Naive B cell (primary cell): ENCODE results near the gene PLXDC1. TPM values are rescaled to one million over a fixed set of nuclear protein-coding genes. Genes with fewer than 3 reads are reported as not detected.
"Not testable (repeated sequence)": the region's sequence is repeated elsewhere in the genome, so short reads cannot be mapped to it uniquely, and the experiment has no call there.

ENCODE experiments used
- ATAC-seq, 2 donors: fragments of 150-1000 bp; cut with Tn5 transposase; 2 replicates each; pipeline ENCODE4 v1.10.0; 2021; ENCODE audit warnings: low read depth in 2 of 2, mild to moderate bottlenecking in 2 of 2, moderate library complexity in 2 of 2
- DNase-seq: peaks from one replicate; pipeline ENCODE4 v3.0.0; 2022
- H3K27ac Mint-ChIP-seq, 6 donors: one replicate each; pipeline ENCODE4 v1.8.0; 2020 to 2022; ENCODE audit warnings: mild to moderate bottlenecking in 6 of 6, mixed read lengths in 6 of 6, moderate library complexity in 5 of 6, inconsistent platforms in 2 of 6
- H3K27me3 Mint-ChIP-seq, 3 donors: one replicate each; pipeline ENCODE4 v1.8.0; 2021 to 2022; ENCODE audit warnings: mixed read lengths in 3 of 3, mild to moderate bottlenecking in 1 of 3
- H3K36me3 Mint-ChIP-seq, 2 donors: one replicate each; pipeline ENCODE4 v1.8.0; 2020 to 2022; ENCODE audit warnings: mixed read lengths in 2 of 2, inconsistent platforms in 1 of 2, mild to moderate bottlenecking in 1 of 2
- H3K4me1 Mint-ChIP-seq, 3 donors: one replicate each; pipeline ENCODE4 v1.8.0; 2020 to 2022; ENCODE audit warnings: mixed read lengths in 3 of 3, inconsistent platforms in 1 of 3, mild to moderate bottlenecking in 1 of 3, moderate library complexity in 1 of 3
- H3K4me3 Mint-ChIP-seq, 8 donors: one replicate each; pipeline ENCODE4 v1.8.0; 2020 to 2022; ENCODE audit warnings: mild to moderate bottlenecking in 8 of 8, mixed read lengths in 8 of 8, moderate library complexity in 8 of 8, inconsistent platforms in 2 of 8
- H3K9me3 Mint-ChIP-seq, 7 donors: one replicate each; pipeline ENCODE4 v1.8.0; 2020 to 2022; ENCODE audit warnings: mixed read lengths in 7 of 7, mild to moderate bottlenecking in 5 of 7, inconsistent platforms in 2 of 7, moderate library complexity in 1 of 7
- polyA plus RNA-seq, 6 donors: library from polyadenylated mRNA; unstranded; fragments of 300-500 nt; fragmentation: Illumina TruSeq; gene quantifications; one replicate each; pipeline ENCODE4 v1.2.3, GENCODE V29; 2021; ENCODE audit warnings: low read depth in 6 of 6

PLXDC1 gene
- polyA plus RNA-seq, 6 donors from 2014 or later, result not detected

DNA sequence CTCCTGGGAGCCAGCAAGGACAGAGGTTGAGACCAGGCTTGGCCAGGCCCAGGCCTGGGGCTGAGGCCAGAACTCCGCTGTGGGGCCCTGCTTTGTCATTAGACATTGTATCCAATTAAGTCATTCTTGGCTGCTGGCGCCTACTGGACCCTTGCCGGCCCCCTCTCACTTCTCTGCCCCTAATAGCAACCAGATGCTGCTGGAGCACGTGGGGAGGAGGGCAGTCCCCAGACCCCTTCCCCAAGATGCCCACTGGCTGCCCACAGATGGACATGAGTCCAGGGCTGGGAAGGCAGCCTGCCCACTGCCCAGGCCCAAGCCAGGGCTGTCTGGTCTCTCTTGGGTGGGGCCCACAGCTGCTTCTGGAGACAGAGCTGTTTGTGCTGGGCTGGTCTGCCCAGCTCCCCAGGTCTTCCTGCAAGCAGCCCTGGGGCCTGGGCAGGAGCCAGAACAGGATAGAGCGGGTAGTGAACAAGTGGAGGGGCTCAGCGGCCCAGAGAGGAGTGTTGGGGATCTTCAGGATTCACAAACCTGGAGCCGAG is 7.8 kb downstream of the PLXDC1 start:
- H3K4me3 Mint-ChIP-seq, result peak overlapping the region in 1 of 8 donors; percentile 53
- H3K27ac Mint-ChIP-seq, result no peak overlapping the region
- peaks cover 0 to 8% (median 2%) of the 10 kb centered on the region in 7 donors for H3K9me3 Mint-ChIP-seq
- no peaks in the 10 kb centered on the region for H3K4me1 Mint-ChIP-seq
- peaks cover 10 to 23% (median 11%) of the 10 kb centered on the region in 3 donors for H3K27me3 Mint-ChIP-seq
- H3K36me3 Mint-ChIP-seq, result no peaks in the 10 kb centered on the region
- no peak for DNase-seq
- no peak for ATAC-seq

DNA sequence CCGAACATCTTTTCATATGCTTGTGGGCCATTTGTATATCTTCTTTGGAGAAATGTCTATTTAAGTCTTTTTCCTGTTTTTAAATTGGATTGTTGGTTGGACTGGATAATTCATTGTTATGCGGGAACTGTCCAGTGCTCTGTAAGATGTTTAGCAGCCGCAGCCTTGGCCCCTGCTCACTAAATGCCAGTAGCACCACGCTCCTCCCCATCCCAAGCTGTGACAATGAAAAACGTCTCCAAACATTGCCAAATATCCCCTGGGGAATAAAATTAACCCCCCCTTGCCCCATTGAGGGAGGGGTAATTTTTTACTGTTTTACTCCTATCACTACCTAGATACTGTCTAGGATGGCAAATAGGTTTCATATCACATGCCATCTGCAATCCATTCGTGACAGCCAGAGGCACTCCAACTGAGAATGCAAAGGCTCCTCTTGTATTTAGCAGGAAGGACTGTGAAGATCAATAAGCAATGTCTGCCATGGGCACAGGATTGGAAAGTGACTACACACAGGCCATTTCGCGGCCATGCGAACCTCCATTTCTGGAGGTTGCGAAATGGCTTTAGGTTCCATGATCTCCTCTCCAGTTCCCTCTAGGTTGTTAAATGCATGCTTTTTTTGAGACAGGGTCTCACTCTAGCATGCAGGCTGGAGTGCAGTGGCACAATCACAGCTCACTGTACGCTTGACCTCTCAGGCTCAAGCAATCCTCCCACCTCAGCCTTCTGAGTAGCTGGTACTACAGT is 9.3 kb downstream of the PLXDC1 start:
- ATAC-seq (no peak), DNase-seq (no peak)
- H3K4me1 Mint-ChIP-seq, result no peaks in the 10 kb centered on the region
- H3K9me3 Mint-ChIP-seq, result peaks cover 0 to 8% (median 2%) of the 10 kb centered on the region in 7 donors
- no peak overlapping the region for H3K4me3 Mint-ChIP-seq
- peak overlapping the region in 1 of 6 donors; percentile 12 for H3K27ac Mint-ChIP-seq
- no peaks in the 10 kb centered on the region for H3K36me3 Mint-ChIP-seq
- peaks cover 1 to 12% (median 6%) of the 10 kb centered on the region in 3 donors for H3K27me3 Mint-ChIP-seq

- Mint-ChIP-seq H3K27me3 (peaks cover 0 to 11% (median 6%) of the 10 kb centered on the region in 3 donors), H3K9me3 (peaks cover 0 to 8% (median 2%) of the 10 kb centered on the region in 7 donors), H3K36me3 (no peaks in the 10 kb centered on the region), H3K27ac (no peak overlapping the region), H3K4me1 (no peaks in the 10 kb centered on the region), H3K4me3 (no peak overlapping the region)
- DNase-seq (no peak), ATAC-seq (no peak)
These were observed 10.1 kb downstream of the PLXDC1 start for GRCh38 chr17:39141294-39141693.

DNA sequence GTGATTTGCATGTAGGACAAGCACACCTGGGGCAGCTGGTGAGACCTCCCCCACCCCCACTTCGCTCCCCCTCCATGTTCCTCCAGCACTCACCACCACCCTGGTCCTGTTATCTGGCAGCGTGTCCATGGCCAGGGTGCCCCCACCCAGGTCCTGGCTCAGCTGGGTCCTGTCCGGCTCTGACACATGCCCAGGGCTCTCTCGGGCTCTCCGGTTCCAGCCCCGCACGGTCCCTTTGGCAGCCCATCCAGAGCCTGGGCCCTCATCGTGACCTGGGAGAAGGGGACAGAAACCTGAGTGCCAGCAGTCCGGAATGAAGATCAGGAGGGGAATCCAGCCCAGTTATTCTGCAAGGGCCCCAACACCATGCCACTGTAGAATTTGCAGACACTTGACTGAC is 11.9 kb downstream of the PLXDC1 start:
- ATAC-seq (no peak), DNase-seq (no peak)
- no peaks in the 10 kb centered on the region for H3K27me3 Mint-ChIP-seq
- peaks cover 0 to 8% (median 2%) of the 10 kb centered on the region in 7 donors for H3K9me3 Mint-ChIP-seq
- no peaks in the 10 kb centered on the region for H3K36me3 Mint-ChIP-seq
- no peaks in the 10 kb centered on the region for H3K4me1 Mint-ChIP-seq
- no peak overlapping the region for H3K4me3 Mint-ChIP-seq
- H3K27ac Mint-ChIP-seq, result peak overlapping the region in 1 of 6 donors; percentile 60

DNA sequence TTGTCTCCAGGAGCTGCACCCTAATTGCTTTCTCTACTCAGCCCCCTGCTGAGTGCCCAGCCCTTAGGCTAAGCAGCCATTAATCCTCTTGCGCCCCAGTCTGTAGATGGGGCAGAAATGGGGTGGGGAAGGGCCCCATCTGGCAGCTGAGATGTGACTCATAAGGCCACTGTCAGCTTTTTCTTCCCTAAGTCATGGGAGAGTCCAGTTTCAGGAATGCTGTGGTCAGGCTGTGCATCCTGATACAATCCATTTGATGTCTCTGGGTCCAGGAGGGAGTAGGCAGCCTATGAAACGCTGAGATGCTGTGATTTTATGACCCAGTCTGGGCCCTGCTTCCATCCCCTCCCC is 12.3 kb downstream of the PLXDC1 start:
- ATAC-seq, result no peak
- Mint-ChIP-seq H3K9me3 (peaks cover 0 to 8% (median 2%) of the 10 kb centered on the region in 7 donors), H3K27ac (peak overlapping the region in 1 of 6 donors; percentile 60)

GRCh38 chr17:39138431-39139160 is 12.8 kb downstream of the PLXDC1 start:
- H3K4me3 Mint-ChIP-seq, result no peak overlapping the region

More for the DNA sequence above, 12.3 kb downstream of the PLXDC1 start:
- Mint-ChIP-seq H3K4me1 (no peaks in the 10 kb centered on the region), H3K4me3 (no peak overlapping the region), H3K27me3 (no peaks in the 10 kb centered on the region), H3K36me3 (no peaks in the 10 kb centered on the region)
- no peak for DNase-seq

DNA sequence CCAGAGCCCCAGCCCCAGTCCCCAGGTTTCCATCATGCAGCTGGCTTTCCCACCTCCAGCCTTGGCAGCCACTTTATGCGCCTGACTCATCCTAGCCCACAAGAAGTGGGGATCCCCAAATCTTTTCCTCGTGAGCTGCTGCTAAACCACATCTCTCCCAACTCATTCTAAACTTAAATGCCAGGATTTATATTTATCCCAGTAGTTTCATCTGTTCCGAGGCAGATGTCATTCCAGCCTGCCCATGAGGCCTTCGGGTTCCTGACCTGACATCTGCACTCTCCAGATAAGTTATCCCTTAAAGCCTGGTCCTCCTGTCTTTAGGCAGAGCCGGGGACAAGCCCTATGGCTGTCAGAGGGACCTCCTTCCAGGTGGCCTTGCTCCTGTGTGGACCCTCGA is 16.6 kb downstream of the PLXDC1 start:
- no peak overlapping the region for H3K27ac Mint-ChIP-seq
- H3K27me3 Mint-ChIP-seq, result peaks cover 0 to 8% (median 6%) of the 10 kb centered on the region in 3 donors

More at GRCh38 chr17:39138431-39139160, 12.8 kb downstream of the PLXDC1 start:
- Mint-ChIP-seq H3K36me3 (no peaks in the 10 kb centered on the region), H3K4me1 (no peaks in the 10 kb centered on the region), H3K27me3 (no peaks in the 10 kb centered on the region), H3K27ac (peak overlapping the region in 2 of 6 donors; percentile 23 to 46), H3K9me3 (peaks cover 0 to 8% (median 2%) of the 10 kb centered on the region in 7 donors)
- no peak for DNase-seq
- no peak for ATAC-seq

GRCh38 chr17:39132192-39132610 is 19.2 kb downstream of the PLXDC1 start:
- Mint-ChIP-seq H3K27me3 (peaks cover 0 to 8% (median 6%) of the 10 kb centered on the region in 3 donors), H3K9me3 (no peaks in the 10 kb centered on the region), H3K36me3 (no peaks in the 10 kb centered on the region), H3K4me3 (no peak overlapping the region), H3K4me1 (no peaks in the 10 kb centered on the region), H3K27ac (no peak overlapping the region)
- no peak for DNase-seq
- ATAC-seq, result no peak

More for the DNA sequence above, 16.6 kb downstream of the PLXDC1 start:
- no peaks in the 10 kb centered on the region for H3K36me3 Mint-ChIP-seq
- no peaks in the 10 kb centered on the region for H3K9me3 Mint-ChIP-seq
- H3K4me1 Mint-ChIP-seq, result no peaks in the 10 kb centered on the region
- H3K4me3 Mint-ChIP-seq, result no peak overlapping the region
- ATAC-seq (no peak), DNase-seq (no peak)

DNA sequence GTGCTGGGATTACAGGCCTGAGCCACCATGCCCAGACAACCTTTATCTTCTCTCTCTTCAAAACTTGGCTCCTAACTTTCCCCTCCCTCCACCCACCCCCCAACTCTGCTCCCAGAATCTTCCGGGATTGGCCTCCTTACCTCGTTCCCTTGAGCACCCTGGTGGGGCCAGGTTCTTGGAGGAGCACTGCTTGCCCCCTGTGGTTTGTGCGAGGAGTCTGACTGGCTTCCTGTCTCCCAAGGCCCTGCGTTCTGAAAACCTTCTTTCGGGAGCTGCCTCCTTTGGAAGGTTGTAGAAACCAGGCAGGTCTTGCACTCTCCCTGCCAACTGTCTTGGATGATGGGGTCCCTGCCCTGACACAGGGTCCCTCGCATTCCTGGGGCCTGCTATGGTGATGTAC is 19.8 kb downstream of the PLXDC1 start:
- Mint-ChIP-seq H3K4me1 (no peaks in the 10 kb centered on the region), H3K27ac (peak overlapping the region in 1 of 6 donors; percentile 20), H3K36me3 (no peaks in the 10 kb centered on the region), H3K9me3 (no peaks in the 10 kb centered on the region), H3K4me3 (no peak overlapping the region), H3K27me3 (peaks cover 0 to 8% (median 6%) of the 10 kb centered on the region in 3 donors)
- DNase-seq (no peak), ATAC-seq (no peak)

DNA sequence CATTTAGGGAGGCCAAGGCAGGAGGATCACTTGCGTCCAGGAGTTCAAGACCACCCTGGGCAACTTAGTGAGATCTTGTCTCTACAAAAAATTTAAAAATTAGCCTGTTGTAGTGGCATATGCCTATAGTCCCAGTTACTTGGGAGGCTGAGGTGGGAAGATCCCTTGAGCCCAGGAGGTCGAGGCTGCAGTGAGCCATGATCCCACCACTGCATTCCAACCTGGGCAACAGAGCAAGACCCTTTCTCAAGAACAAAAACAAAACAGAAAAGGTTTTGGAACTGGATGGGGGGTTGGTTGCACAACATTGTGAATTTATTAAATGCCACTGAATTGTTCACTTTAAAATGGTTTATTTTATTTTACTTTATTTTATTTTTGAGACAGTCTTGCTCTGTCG is 21.2 kb downstream of the PLXDC1 start:
- peak overlapping the region in 2 of 6 donors; percentile 54 to 81 for H3K27ac Mint-ChIP-seq
- no peaks in the 10 kb centered on the region for H3K4me1 Mint-ChIP-seq
- peaks cover 0 to 8% (median 6%) of the 10 kb centered on the region in 3 donors for H3K27me3 Mint-ChIP-seq
- H3K36me3 Mint-ChIP-seq, result no peaks in the 10 kb centered on the region
- no peak overlapping the region for H3K4me3 Mint-ChIP-seq
- ATAC-seq, result no peak
- no peaks in the 10 kb centered on the region for H3K9me3 Mint-ChIP-seq
- DNase-seq, result no peak

DNA sequence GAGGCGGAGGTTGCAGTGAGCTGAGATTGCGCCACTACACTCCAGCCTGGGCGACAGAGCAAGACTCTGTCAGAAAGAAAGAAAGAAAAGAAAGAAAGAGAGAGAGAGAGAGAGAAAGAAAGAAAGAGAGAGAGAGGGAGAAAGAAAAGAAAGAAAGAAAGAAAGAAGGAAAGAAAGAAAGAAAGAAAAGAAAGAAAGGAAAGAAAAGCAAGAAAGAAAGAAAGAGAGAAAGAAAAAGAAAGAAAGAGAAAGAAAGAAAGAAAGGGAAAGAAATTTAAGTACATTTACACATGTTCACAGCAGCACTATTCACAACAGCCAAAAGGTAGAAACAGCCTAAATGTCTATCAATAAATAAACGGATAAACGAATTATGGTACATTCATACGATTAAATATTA is 21.9 kb downstream of the PLXDC1 start:
- H3K4me1 Mint-ChIP-seq, DNase-seq, H3K4me3 Mint-ChIP-seq, ATAC-seq, H3K27ac Mint-ChIP-seq, H3K9me3 Mint-ChIP-seq, H3K27me3 Mint-ChIP-seq, H3K36me3 Mint-ChIP-seq: not testable (repeated sequence)

DNA sequence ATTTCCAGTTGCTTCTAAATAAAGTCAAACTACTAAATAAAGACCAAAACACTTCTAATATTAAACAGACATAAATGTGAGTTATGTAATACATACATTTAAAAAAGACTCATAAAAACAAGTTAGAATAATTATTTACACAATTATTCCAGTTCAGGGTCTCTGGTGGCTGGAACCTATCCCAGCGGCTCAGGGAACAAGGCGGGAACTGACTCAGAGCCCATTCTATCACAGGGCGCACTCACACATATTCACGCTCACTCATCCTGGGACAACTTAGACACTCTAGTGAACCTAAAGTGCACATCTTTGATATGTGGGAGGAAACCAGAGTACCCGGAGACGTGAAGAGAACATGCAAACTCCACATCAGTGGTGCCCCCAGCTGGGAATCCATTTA is 25.0 kb downstream of the PLXDC1 start:
- no peak overlapping the region for H3K4me3 Mint-ChIP-seq
- ATAC-seq (no peak), DNase-seq (no peak)
- no peaks in the 10 kb centered on the region for H3K4me1 Mint-ChIP-seq
- no peaks in the 10 kb centered on the region for H3K27me3 Mint-ChIP-seq
- H3K9me3 Mint-ChIP-seq, result no peaks in the 10 kb centered on the region
- H3K27ac Mint-ChIP-seq, result no peak overlapping the region
- H3K36me3 Mint-ChIP-seq, result no peaks in the 10 kb centered on the region

DNA sequence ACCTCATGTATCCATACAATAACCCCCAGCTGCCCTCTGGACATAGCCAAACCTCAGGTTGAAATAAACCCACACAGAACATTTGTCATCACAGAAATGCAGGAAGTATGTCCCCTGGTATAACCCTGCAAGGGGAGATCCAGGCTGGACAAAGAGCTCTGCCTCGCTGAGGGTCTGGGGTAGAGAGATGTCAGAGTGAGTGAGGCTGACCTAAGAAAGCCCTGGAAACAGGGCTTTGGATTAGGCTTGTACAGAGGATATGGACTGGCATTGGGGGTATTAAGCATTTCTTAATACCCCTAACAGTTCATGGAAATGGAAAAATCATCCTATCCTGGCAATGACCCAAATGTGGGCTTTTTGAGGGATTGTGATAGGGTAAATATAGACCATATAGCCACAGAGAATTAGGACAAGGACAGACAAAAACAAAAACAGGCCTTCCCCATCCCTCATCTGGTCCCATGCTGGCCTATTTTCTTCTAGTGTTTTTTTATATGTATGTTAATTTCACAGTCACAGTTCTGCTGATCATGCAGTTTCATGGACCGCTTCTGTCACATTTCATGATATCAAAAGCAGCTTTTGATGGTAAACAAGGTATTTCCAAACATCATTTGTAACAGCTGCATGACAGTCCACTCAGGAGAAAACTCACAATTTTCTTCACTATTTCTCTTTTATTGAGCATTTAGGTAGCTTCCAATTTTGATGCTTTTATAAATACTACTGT is 26.1 kb downstream of the PLXDC1 start:
- Mint-ChIP-seq H3K4me3 (no peak overlapping the region), H3K27me3 (no peaks in the 10 kb centered on the region), H3K27ac (peak overlapping the region in 1 of 6 donors; percentile 68), H3K36me3 (no peaks in the 10 kb centered on the region), H3K4me1 (no peaks in the 10 kb centered on the region), H3K9me3 (no peaks in the 10 kb centered on the region)
- DNase-seq, result no peak
- no peak for ATAC-seq
